Measurements from ENCODE around the gene SERGEF. TPM values are rescaled to one million over a fixed set of nuclear protein-coding genes. Genes with fewer than 3 reads are reported as not detected.
A peak's percentile ranks its signal among the peaks of the same experiment; 100 is the strongest.

Gene SERGEF
- total RNA-seq, 1 donor from 2014 or later = 27.0 TPM

- TF ChIP-seq CTCF (IDR thresholded peaks at IDR 0.05; ENCODE audit: insufficient read depth, low read length, poor library complexity, severe bottlenecking) = no peak
- peak; percentile 25 for DNase-seq (ENCODE audit: low read depth)
- Histone ChIP-seq H3K36me3 (ENCODE audit: control insufficient read depth, insufficient read depth, low read length) (no peaks in the 10 kb centered on the region), H3K4me3 (ENCODE audit: low read depth, low read length) (no peak within 1 kb of the TSS), H3K27me3 (ENCODE audit: control insufficient read depth, insufficient read depth, low read length) (peaks cover 7% of the 10 kb centered on the region)
These were observed 33.4 kb upstream of the SERGEF start, which contains the start of gene TPH1 for GRCh38 chr11:18046116-18046777. TPH1 (minus strand) TSS chr11:18046269; CDS start chr11:18040762, 5,507 bp downstream.

GRCh38 chr11:18036456-18036855, 23.6 kb upstream of the SERGEF start:
- no peak for TF ChIP-seq CTCF (IDR thresholded peaks at IDR 0.05; ENCODE audit: insufficient read depth, low read length, poor library complexity, severe bottlenecking)
- DNase-seq (ENCODE audit: low read depth) = no peak
- no peaks in the 10 kb centered on the region for H3K27me3 ChIP-seq (ENCODE audit: control insufficient read depth, insufficient read depth, low read length)
- no peaks in the 10 kb centered on the region for H3K36me3 ChIP-seq (ENCODE audit: control insufficient read depth, insufficient read depth, low read length)
- H3K4me3 ChIP-seq (ENCODE audit: low read depth, low read length) = no peak overlapping the region

GRCh38 chr11:18027475-18027874, 14.6 kb upstream of the SERGEF start:
- TF ChIP-seq CTCF (IDR thresholded peaks at IDR 0.05; ENCODE audit: insufficient read depth, low read length, poor library complexity, severe bottlenecking) = no peak
- Histone ChIP-seq H3K36me3 (ENCODE audit: control insufficient read depth, insufficient read depth, low read length) (no peaks in the 10 kb centered on the region), H3K4me3 (ENCODE audit: low read depth, low read length) (no peak overlapping the region), H3K27me3 (ENCODE audit: control insufficient read depth, insufficient read depth, low read length) (no peaks in the 10 kb centered on the region)
- no peak for DNase-seq (ENCODE audit: low read depth)

- H3K27me3 ChIP-seq (ENCODE audit: control insufficient read depth, insufficient read depth, low read length) = no peaks in the 10 kb centered on the region
- H3K4me3 ChIP-seq (ENCODE audit: low read depth, low read length) = no peak overlapping the region
- no peak for DNase-seq (ENCODE audit: low read depth)
- no peak for TF ChIP-seq CTCF (IDR thresholded peaks at IDR 0.05; ENCODE audit: insufficient read depth, low read length, poor library complexity, severe bottlenecking)
- no peaks in the 10 kb centered on the region for H3K36me3 ChIP-seq (ENCODE audit: control insufficient read depth, insufficient read depth, low read length)
These were observed 9.6 kb upstream of the SERGEF start for GRCh38 chr11:18022419-18022818.

- no peak overlapping the region for H3K4me3 ChIP-seq (ENCODE audit: low read depth, low read length)
- H3K27me3 ChIP-seq (ENCODE audit: control insufficient read depth, insufficient read depth, low read length) = no peaks in the 10 kb centered on the region
- no peak for TF ChIP-seq CTCF (IDR thresholded peaks at IDR 0.05; ENCODE audit: insufficient read depth, low read length, poor library complexity, severe bottlenecking)
- H3K36me3 ChIP-seq (ENCODE audit: control insufficient read depth, insufficient read depth, low read length) = no peaks in the 10 kb centered on the region
- DNase-seq (ENCODE audit: low read depth) = no peak
These were observed 6.8 kb upstream of the SERGEF start for GRCh38 chr11:18019650-18020049.

GRCh38 chr11:18016789-18017188, 3.9 kb upstream of the SERGEF start:
- TF ChIP-seq CTCF (IDR thresholded peaks at IDR 0.05; ENCODE audit: insufficient read depth, low read length, poor library complexity, severe bottlenecking) = no peak
- H3K27me3 ChIP-seq (ENCODE audit: control insufficient read depth, insufficient read depth, low read length) = no peaks in the 10 kb centered on the region
- DNase-seq (ENCODE audit: low read depth) = no peak
- H3K36me3 ChIP-seq (ENCODE audit: control insufficient read depth, insufficient read depth, low read length) = no peaks in the 10 kb centered on the region
- H3K4me3 ChIP-seq (ENCODE audit: low read depth, low read length) = no peak overlapping the region
